ENCODE measurements around the gene REXO5.

DNA sequence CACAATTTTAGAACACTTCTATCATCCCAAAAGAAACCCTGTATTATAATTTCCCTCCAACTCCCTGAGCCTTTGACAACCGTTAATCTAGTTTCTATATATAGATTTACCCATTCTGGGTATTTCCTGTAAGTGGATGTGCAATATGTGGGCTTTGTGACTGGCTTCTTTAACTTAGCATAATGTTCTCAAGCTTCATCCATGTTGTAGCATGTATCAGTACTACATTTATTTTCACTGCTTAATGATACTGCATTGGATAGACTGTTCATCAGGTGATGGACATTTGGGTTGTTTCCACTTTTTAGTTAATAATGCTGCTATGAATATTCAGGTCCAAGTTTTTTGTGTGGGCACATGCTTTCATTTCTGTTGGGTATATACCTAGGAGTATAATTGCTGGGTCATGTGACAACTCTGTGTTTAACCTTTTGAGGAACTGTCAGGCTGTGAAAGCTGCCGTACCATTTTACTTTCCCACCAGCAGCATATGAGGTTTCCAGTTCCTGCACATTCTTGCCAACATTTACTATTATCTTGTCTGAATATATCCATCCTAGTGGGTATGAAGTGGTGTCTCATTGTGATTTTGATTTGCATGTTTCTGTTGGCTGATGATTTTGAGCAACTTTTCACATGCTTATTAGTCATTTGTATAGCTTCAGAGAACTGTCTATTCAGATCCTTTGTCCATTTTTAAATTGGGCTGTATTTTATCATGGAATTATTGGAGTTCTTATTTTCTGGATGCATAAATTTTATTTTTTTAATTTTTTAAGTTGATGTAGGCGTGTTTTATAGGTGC, 16.4 kb downstream of the REXO5 start:
- no peak for TF ChIP-seq CTCF (conservative IDR thresholded peaks at IDR 0.05 in 1 of 2, IDR thresholded peaks at IDR 0.05 in 1 of 2; ENCODE audit: extremely low read depth in 1 of 2, insufficient read depth in 1 of 2, low read depth in 1 of 2, low read length in 2 of 2)
- TF ChIP-seq EZH2 (IDR thresholded peaks at IDR 0.05; ENCODE audit: borderline replicate concordance, low read length), result no peak

Data from mammary epithelial cell (primary cell).